ENCODE results near the gene LATS1.

GRCh38 chr6:149681209-149681608 lies 36.7 kb downstream of the LATS1 start:
- TF ChIP-seq CTCF (IDR thresholded peaks at IDR 0.05; ENCODE audit: insufficient read depth, low read depth, low read length) (no peak), EZH2 (IDR thresholded peaks at IDR 0.05; ENCODE audit: insufficient read depth, low read length) (no peak)
